SK-N-SH treated with all-trans-retinoic acid at 6 μM for 48 hours (cell line): ENCODE measurements around the gene ADAMTSL3.
"Not testable (repeated sequence)": the region's sequence is repeated elsewhere in the genome, so short reads cannot be mapped to it uniquely, and the experiment has no call there.

ENCODE experiments used
- ATAC-seq: fragments of 200-7000 bp; cut with Tn5 transposase; 3 replicates; pipeline ENCODE4 v1.9.1; 2020; ENCODE audit warnings: mild to moderate bottlenecking, moderate library complexity
- ARNTL ChIP-seq: fragments of 450-650 bp; formaldehyde crosslinking; IDR thresholded peaks from 2 replicates; pipeline ENCODE4 v1.5.0; 2020; ENCODE audit warnings: low read depth, mild to moderate bottlenecking, moderate library complexity, borderline replicate concordance
- BACH2 ChIP-seq: fragments of 250-450 bp; sonication (Bioruptor Pico); IDR thresholded peaks from 2 replicates; pipeline ENCODE4 v1.9.0; 2021; ENCODE audit warnings: mild to moderate bottlenecking, borderline replicate concordance
- CSDC2 ChIP-seq: fragments of 250-450 bp; sonication (Bioruptor Pico); IDR thresholded peaks from 2 replicates; pipeline ENCODE4 v1.5.0; 2020; ENCODE audit warnings: mild to moderate bottlenecking, moderate library complexity
- ESRRG ChIP-seq: fragments of 250-450 bp; sonication (Bioruptor Pico); IDR thresholded peaks from 2 replicates; pipeline ENCODE4 v1.6.1; 2021; ENCODE audit warnings: mild to moderate bottlenecking
- GLIS3 ChIP-seq: fragments of 250-450 bp; sonication (Bioruptor Pico); IDR thresholded peaks from 2 replicates; pipeline ENCODE4 v1.5.0; 2020; ENCODE audit warnings: mild to moderate bottlenecking, moderate library complexity
- ISL1 ChIP-seq: fragments of 250-450 bp; sonication (Bioruptor Pico); IDR thresholded peaks from 2 replicates; pipeline ENCODE4 v2.1.2; 2022; ENCODE audit warnings: mild to moderate bottlenecking, moderate library complexity
- OSR1 ChIP-seq: fragments of 250-450 bp; sonication (Bioruptor Pico); IDR thresholded peaks from 2 replicates; pipeline ENCODE4 v1.8.0; 2022; ENCODE audit warnings: moderate library complexity, mild to moderate bottlenecking, inconsistent platforms
- PPARA ChIP-seq: fragments of 250-450 bp; sonication (Bioruptor Pico); IDR thresholded peaks from 2 replicates; pipeline ENCODE4 v1.5.0; 2020; ENCODE audit warnings: mild to moderate bottlenecking, borderline replicate concordance
- RARB ChIP-seq: fragments of 250-450 bp; sonication (Bioruptor Pico); IDR thresholded peaks from 2 replicates; pipeline ENCODE4 v1.8.0; 2021; ENCODE audit warnings: mild to moderate bottlenecking, moderate library complexity
- SNAI2 ChIP-seq: fragments of 250-450 bp; sonication (Bioruptor Pico); IDR thresholded peaks from 2 replicates; pipeline ENCODE4 v1.5.0; 2020; ENCODE audit warnings: mild to moderate bottlenecking, moderate library complexity
- TCF4 ChIP-seq: fragments of 250-450 bp; sonication (Bioruptor Pico); IDR thresholded peaks from 2 replicates; pipeline ENCODE4 v1.8.0; 2021; ENCODE audit warnings: mild to moderate bottlenecking, moderate library complexity, borderline replicate concordance
- TOX ChIP-seq: fragments of 250-450 bp; sonication (Bioruptor Pico); IDR thresholded peaks from 2 replicates; pipeline ENCODE4 v1.8.0; 2021; ENCODE audit warnings: mild to moderate bottlenecking, moderate library complexity, borderline replicate concordance
- ZC3H10 ChIP-seq: fragments of 250-450 bp; sonication (Bioruptor Pico); IDR thresholded peaks from 2 replicates; pipeline ENCODE4 v1.5.1; 2021; ENCODE audit warnings: mild to moderate bottlenecking, moderate library complexity
- ZFP30 ChIP-seq: fragments of 450-650 bp; formaldehyde crosslinking; IDR thresholded peaks from 2 replicates; pipeline ENCODE4 v1.5.0; 2022; ENCODE audit warnings: mild to moderate bottlenecking, moderate library complexity
- ZNF565 ChIP-seq: fragments of 450-650 bp; formaldehyde crosslinking; conservative IDR thresholded peaks from 2 replicates; pipeline ENCODE4 v1.5.0; 2020; ENCODE audit warnings: low read depth, mild to moderate bottlenecking, moderate library complexity
- ZNF70 ChIP-seq: fragments of 450-650 bp; formaldehyde crosslinking; IDR thresholded peaks from 2 replicates; pipeline ENCODE4 v1.5.0; 2020; ENCODE audit warnings: mild to moderate bottlenecking, moderate library complexity
- ZNF8 ChIP-seq: fragments of 450-650 bp; formaldehyde crosslinking; IDR thresholded peaks from 2 replicates; pipeline ENCODE4 v1.5.0; 2020; ENCODE audit warnings: mild to moderate bottlenecking, moderate library complexity
- TF ChIP-seq, protein P1 (sequence below): fragments of 250-450 bp; sonication (Bioruptor Pico); IDR thresholded peaks from 2 replicates; pipeline ENCODE4 v1.8.0; 2020; ENCODE audit warnings: mild to moderate bottlenecking, moderate library complexity, borderline replicate concordance
- TF ChIP-seq, protein P2 (sequence below): fragments of 250-450 bp; sonication (Bioruptor Pico); IDR thresholded peaks from 2 replicates; pipeline ENCODE4 v1.5.0; 2020; ENCODE audit warnings: mild to moderate bottlenecking, moderate library complexity
- TF ChIP-seq, protein P3 (sequence below): fragments of 250-450 bp; sonication (Bioruptor Pico); IDR thresholded peaks from 2 replicates; pipeline ENCODE4 v1.5.1; 2020; ENCODE audit warnings: low read depth, mild to moderate bottlenecking, moderate library complexity
- TF ChIP-seq, protein P4 (sequence below): fragments of 250-450 bp; sonication (Bioruptor Pico); IDR thresholded peaks from 2 replicates; pipeline ENCODE4 v1.5.1; 2021; ENCODE audit warnings: mild to moderate bottlenecking, moderate library complexity

ADAMTSL3 gene

DNA sequence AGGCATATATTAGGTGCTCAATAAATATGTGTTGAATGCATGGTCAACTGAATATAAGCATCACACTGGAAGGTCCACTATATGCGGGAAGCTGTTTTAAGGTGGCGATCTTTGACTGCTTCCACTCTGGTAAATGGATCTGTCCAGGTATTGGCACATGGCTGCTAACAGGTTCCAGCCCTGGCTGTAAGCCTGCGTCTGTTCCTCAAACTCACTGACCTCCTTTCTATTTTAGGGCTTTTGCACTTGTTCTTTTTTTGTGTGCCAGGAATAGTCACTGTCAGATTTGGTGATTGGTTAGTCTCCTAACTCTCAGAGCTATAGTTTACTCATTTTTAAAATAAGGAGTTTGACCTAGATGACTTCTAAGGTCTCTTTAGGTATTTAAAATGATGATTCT, 46.2 kb downstream of the ADAMTSL3 start (continued):
- TF ChIP-seq, protein P1, sequence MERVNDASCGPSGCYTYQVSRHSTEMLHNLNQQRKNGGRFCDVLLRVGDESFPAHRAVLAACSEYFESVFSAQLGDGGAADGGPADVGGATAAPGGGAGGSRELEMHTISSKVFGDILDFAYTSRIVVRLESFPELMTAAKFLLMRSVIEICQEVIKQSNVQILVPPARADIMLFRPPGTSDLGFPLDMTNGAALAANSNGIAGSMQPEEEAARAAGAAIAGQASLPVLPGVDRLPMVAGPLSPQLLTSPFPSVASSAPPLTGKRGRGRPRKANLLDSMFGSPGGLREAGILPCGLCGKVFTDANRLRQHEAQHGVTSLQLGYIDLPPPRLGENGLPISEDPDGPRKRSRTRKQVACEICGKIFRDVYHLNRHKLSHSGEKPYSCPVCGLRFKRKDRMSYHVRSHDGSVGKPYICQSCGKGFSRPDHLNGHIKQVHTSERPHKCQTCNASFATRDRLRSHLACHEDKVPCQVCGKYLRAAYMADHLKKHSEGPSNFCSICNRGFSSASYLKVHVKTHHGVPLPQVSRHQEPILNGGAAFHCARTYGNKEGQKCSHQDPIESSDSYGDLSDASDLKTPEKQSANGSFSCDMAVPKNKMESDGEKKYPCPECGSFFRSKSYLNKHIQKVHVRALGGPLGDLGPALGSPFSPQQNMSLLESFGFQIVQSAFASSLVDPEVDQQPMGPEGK (CRISPR knock-in tag) = no peak
- no peak for TF ChIP-seq ZNF8 (CRISPR knock-in tag)

DNA sequence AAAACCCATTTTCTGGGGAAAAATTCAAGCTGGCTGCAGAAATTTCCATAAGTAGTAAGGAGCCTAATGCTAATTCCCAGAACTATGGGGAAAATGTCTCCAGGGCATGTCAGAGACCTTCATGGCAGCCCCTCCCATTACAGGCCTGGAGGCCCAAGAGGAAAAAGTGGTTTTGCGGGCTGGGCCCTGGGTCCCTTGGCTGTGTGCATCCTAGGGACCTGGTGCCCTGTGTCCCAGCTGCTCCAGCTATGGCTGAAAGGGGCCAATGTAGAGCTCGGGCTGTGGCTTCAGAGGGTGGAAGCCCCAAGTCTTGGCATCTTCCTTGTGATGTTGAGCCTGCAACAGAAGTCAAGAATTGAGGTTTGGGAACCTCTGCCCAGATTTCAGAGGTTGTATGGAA, 48.4 kb downstream of the ADAMTSL3 start:
- ATAC-seq = not testable (repeated sequence)

DNA sequence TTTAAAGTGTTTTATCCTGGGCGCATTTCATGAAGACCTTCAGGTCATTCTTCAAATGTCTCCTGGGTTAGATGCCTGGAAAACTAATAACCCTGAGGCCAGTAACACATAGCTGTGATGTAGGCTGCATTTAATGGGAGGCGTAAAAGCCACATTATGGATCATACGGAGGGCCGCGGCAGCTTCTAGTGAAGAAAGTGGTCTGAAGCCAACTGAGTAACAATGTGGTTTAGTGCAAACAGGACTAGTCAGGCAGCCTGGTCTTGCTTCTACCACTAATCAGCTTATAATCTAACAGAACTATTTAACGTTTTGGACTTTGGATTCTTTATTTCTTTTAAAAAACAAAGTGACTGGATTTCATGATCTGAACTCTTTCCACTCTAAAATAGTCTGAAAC, 54.4 kb downstream of the ADAMTSL3 start:
- TF ChIP-seq CSDC2 (CRISPR knock-in tag) (no peak), PPARA (no peak), ZC3H10 (CRISPR knock-in tag) (no peak), TCF4 (no peak), GLIS3 (no peak), SNAI2 (CRISPR knock-in tag) (no peak), ZFP30 (CRISPR knock-in tag) (no peak), ZNF8 (CRISPR knock-in tag) (no peak), ISL1 (CRISPR knock-in tag) (no peak), ZNF70 (no peak), RARB (CRISPR knock-in tag) (no peak)
- TF ChIP-seq, protein P2, sequence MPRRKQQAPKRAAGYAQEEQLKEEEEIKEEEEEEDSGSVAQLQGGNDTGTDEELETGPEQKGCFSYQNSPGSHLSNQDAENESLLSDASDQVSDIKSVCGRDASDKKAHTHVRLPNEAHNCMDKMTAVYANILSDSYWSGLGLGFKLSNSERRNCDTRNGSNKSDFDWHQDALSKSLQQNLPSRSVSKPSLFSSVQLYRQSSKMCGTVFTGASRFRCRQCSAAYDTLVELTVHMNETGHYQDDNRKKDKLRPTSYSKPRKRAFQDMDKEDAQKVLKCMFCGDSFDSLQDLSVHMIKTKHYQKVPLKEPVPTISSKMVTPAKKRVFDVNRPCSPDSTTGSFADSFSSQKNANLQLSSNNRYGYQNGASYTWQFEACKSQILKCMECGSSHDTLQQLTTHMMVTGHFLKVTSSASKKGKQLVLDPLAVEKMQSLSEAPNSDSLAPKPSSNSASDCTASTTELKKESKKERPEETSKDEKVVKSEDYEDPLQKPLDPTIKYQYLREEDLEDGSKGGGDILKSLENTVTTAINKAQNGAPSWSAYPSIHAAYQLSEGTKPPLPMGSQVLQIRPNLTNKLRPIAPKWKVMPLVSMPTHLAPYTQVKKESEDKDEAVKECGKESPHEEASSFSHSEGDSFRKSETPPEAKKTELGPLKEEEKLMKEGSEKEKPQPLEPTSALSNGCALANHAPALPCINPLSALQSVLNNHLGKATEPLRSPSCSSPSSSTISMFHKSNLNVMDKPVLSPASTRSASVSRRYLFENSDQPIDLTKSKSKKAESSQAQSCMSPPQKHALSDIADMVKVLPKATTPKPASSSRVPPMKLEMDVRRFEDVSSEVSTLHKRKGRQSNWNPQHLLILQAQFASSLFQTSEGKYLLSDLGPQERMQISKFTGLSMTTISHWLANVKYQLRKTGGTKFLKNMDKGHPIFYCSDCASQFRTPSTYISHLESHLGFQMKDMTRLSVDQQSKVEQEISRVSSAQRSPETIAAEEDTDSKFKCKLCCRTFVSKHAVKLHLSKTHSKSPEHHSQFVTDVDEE = no peak
- TF ChIP-seq, protein P3, sequence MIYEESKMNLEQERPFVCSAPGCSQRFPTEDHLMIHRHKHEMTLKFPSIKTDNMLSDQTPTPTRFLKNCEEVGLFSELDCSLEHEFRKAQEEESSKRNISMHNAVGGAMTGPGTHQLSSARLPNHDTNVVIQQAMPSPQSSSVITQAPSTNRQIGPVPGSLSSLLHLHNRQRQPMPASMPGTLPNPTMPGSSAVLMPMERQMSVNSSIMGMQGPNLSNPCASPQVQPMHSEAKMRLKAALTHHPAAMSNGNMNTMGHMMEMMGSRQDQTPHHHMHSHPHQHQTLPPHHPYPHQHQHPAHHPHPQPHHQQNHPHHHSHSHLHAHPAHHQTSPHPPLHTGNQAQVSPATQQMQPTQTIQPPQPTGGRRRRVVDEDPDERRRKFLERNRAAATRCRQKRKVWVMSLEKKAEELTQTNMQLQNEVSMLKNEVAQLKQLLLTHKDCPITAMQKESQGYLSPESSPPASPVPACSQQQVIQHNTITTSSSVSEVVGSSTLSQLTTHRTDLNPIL (CRISPR knock-in tag) = no peak
- TF ChIP-seq, protein P1 (CRISPR knock-in tag) = no peak
- TF ChIP-seq, protein P4, sequence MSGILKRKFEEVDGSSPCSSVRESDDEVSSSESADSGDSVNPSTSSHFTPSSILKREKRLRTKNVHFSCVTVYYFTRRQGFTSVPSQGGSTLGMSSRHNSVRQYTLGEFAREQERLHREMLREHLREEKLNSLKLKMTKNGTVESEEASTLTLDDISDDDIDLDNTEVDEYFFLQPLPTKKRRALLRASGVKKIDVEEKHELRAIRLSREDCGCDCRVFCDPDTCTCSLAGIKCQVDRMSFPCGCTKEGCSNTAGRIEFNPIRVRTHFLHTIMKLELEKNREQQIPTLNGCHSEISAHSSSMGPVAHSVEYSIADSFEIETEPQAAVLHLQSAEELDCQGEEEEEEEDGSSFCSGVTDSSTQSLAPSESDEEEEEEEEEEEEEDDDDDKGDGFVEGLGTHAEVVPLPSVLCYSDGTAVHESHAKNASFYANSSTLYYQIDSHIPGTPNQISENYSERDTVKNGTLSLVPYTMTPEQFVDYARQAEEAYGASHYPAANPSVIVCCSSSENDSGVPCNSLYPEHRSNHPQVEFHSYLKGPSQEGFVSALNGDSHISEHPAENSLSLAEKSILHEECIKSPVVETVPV = no peak
- TF ChIP-seq, all 23 proteins: peak for 0
- no peak for ATAC-seq

DNA sequence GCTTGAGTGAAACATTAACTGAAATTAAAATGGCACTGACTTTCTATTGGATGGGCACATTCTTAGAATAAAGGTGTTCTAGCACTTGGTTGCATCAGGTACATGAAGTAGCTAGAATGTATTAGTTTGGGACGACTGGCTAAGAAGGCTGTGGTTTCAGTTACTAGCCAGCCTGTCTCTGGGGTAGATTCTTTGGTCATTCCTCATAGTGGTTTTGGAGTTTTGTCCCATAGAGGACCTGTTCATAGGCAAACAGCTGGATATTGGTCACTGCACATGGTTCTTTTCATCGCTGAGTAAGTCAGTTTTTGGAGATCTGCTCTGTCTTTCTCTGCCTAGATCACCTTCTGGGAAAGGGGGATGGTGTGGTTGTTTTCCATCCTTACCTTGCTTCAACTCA, 55.3 kb downstream of the ADAMTSL3 start:
- ATAC-seq = no peak
- TF ChIP-seq, protein P3 (CRISPR knock-in tag) = no peak
- TF ChIP-seq BACH2 = no peak
- no peak for TF ChIP-seq ZNF565
- TF ChIP-seq ESRRG (CRISPR knock-in tag) = no peak
- no peak for TF ChIP-seq ARNTL (CRISPR knock-in tag)
- TF ChIP-seq, protein P1 (CRISPR knock-in tag) = no peak
- TF ChIP-seq OSR1 (CRISPR knock-in tag) = no peak
- no peak for TF ChIP-seq RARB (CRISPR knock-in tag)
- no peak for TF ChIP-seq TOX (CRISPR knock-in tag)
